ENCODE results near the gene FTO.

The FTO gene

GRCh38 chr16:54158986-54159385 is 455.0 kb downstream of the FTO start:
- no peak for DNase-seq (ENCODE audit: low spot score)
- H3K4me3 ChIP-seq, result no peak overlapping the region
- H3K27ac ChIP-seq, result no peak overlapping the region
- TF ChIP-seq CTCF (IDR thresholded peaks at IDR 0.05), result no peak

- Histone ChIP-seq H3K4me3 (no peak overlapping the region), H3K27ac (no peak overlapping the region)
- no peak for DNase-seq (ENCODE audit: low spot score)
- no peak for TF ChIP-seq CTCF (IDR thresholded peaks at IDR 0.05)
These were observed 455.6 kb downstream of the FTO start for GRCh38 chr16:54159490-54160080.

GRCh38 chr16:54160252-54160860 is 456.4 kb downstream of the FTO start:
- no peak overlapping the region for H3K4me3 ChIP-seq
- TF ChIP-seq CTCF (IDR thresholded peaks at IDR 0.05), result no peak
- DNase-seq (ENCODE audit: low spot score), result no peak
- H3K27ac ChIP-seq, result no peak overlapping the region

- no peak for TF ChIP-seq CTCF (IDR thresholded peaks at IDR 0.05)
- Histone ChIP-seq H3K27ac (no peak overlapping the region), H3K4me3 (no peak overlapping the region)
- no peak for DNase-seq (ENCODE audit: low spot score)
These were observed 457.3 kb downstream of the FTO start for GRCh38 chr16:54160939-54161897.

- no peak for DNase-seq (ENCODE audit: low spot score)
- TF ChIP-seq CTCF (IDR thresholded peaks at IDR 0.05), result no peak
- H3K27ac ChIP-seq, result no peak overlapping the region
- no peak overlapping the region for H3K4me3 ChIP-seq
These were observed 459.4 kb downstream of the FTO start for GRCh38 chr16:54163197-54163843.

- no peak for TF ChIP-seq CTCF (IDR thresholded peaks at IDR 0.05)
- Histone ChIP-seq H3K27ac (no peak overlapping the region), H3K4me3 (no peak overlapping the region)
- no peak for DNase-seq (ENCODE audit: low spot score)
These were observed 460.8 kb downstream of the FTO start for GRCh38 chr16:54164789-54165173.
